A673 (cell line): ENCODE measurements around the gene IKZF3.

ENCODE experiments used
- EZH2 ChIP-seq: fragments of 200-600 bp; sonication (generic); IDR thresholded peaks from 2 replicates; pipeline ENCODE4 v1.6.1; 2017; ENCODE audit warnings: borderline replicate concordance, low read depth, mild to moderate bottlenecking, mixed read lengths, antibody characterized with exemption, low read length; ENCODE audit not compliant: poor library complexity, severe bottlenecking
- TF ChIP-seq, protein P1 (sequence below): fragments of 300-800, 200-600 bp; sonication (generic); conservative IDR thresholded peaks from 2 replicates; pipeline ENCODE4 v1.5.1; 2017; ENCODE audit warnings: low read depth, mild to moderate bottlenecking, antibody characterized with exemption, low read length, moderate library complexity, mixed read lengths

DNA sequence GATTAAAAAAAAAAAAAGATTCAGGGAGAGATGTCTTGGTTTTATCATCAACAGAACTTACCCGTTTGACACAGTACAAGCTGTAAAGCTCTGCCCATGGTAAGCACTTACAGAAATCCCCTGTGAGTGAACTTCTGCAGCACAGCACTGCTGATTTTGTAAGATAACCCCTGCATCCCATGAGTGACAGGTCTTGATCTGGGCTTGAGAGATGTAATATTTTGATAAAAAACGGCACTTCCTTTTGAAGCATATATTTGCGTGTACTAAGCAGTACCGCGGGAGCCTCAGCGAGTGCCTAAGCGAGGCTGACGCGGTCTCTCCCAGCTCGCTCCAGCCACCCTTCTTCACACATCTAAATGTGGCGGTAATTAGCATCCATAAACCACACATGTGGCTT, 50.5 kb downstream of the IKZF3 start:
- TF ChIP-seq, protein P1, sequence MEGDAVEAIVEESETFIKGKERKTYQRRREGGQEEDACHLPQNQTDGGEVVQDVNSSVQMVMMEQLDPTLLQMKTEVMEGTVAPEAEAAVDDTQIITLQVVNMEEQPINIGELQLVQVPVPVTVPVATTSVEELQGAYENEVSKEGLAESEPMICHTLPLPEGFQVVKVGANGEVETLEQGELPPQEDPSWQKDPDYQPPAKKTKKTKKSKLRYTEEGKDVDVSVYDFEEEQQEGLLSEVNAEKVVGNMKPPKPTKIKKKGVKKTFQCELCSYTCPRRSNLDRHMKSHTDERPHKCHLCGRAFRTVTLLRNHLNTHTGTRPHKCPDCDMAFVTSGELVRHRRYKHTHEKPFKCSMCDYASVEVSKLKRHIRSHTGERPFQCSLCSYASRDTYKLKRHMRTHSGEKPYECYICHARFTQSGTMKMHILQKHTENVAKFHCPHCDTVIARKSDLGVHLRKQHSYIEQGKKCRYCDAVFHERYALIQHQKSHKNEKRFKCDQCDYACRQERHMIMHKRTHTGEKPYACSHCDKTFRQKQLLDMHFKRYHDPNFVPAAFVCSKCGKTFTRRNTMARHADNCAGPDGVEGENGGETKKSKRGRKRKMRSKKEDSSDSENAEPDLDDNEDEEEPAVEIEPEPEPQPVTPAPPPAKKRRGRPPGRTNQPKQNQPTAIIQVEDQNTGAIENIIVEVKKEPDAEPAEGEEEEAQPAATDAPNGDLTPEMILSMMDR, result no peak
- TF ChIP-seq EZH2, result no peak
